HepG2 (cell line): ENCODE data around the gene ABHD6. TPM values are rescaled to one million over a fixed set of nuclear protein-coding genes. Genes with fewer than 3 reads are reported as not detected.

Source experiments
- CEBPB ChIP-seq: IDR thresholded peaks from 2 replicates; pipeline ENCODE4 v1.6.1; 2011; ENCODE audit warnings: low read depth, low read length, improper control_type of control experiment, borderline replicate concordance
- ELF1 ChIP-seq: sonication (generic); formaldehyde crosslinking; IDR thresholded peaks from 2 replicates; pipeline ENCODE4 v1.4.0; 2020; ENCODE audit warnings: missing genetic modification reagents
- FOXM1 ChIP-seq: sonication (generic); formaldehyde crosslinking; IDR thresholded peaks from 2 replicates; pipeline ENCODE4 v1.5.0; 2020; ENCODE audit warnings: missing genetic modification reagents
- GATAD2A ChIP-seq: IDR thresholded peaks from 2 replicates; pipeline ENCODE4 v1.6.1; 2016
- MTA1 ChIP-seq: sonication (generic); formaldehyde crosslinking; IDR thresholded peaks from 2 replicates; pipeline ENCODE4 v1.4.0; 2020; ENCODE audit warnings: missing genetic modification reagents, mild to moderate bottlenecking, borderline replicate concordance
- POLR2A ChIP-seq, 2 experiments: IDR thresholded peaks; 2 replicates each; pipeline ENCODE4 v1.6.1; 2011; ENCODE audit warnings: low read depth in 2 of 2, low read length in 2 of 2, mild to moderate bottlenecking in 1 of 2, moderate library complexity in 1 of 2; ENCODE audit not compliant: insufficient read depth in 1 of 2
- PRMT3 ChIP-seq: sonication (generic); formaldehyde crosslinking; IDR thresholded peaks from 2 replicates; pipeline ENCODE4 v1.8.1; 2022; ENCODE audit warnings: low read depth, mild to moderate bottlenecking, moderate library complexity, missing genetic modification reagents, borderline replicate concordance
- SYNCRIP ChIP-seq: fragments of 200-400 bp; formaldehyde crosslinking; IDR thresholded peaks from 2 replicates; pipeline ENCODE4 v1.6.1; 2018; ENCODE audit warnings: mild to moderate bottlenecking, low read depth, low read length; ENCODE audit not compliant: insufficient read depth
- ZNF337 ChIP-seq: sonication (generic); formaldehyde crosslinking; IDR thresholded peaks from 2 replicates; pipeline ENCODE4 v1.5.1; 2020; ENCODE audit warnings: missing genetic modification reagents, low read depth, mild to moderate bottlenecking, borderline replicate concordance
- ZNF552 ChIP-seq: sonication (generic); formaldehyde crosslinking; IDR thresholded peaks from 2 replicates; pipeline ENCODE4 v1.9.0; 2022; ENCODE audit warnings: missing genetic modification reagents, mild to moderate bottlenecking, borderline replicate concordance
- ZNF616 ChIP-seq: sonication (generic); formaldehyde crosslinking; IDR thresholded peaks from 2 replicates; pipeline ENCODE4 v1.5.0; 2020; ENCODE audit warnings: low read depth, mild to moderate bottlenecking, missing genetic modification reagents
- ZNF724P ChIP-seq: sonication (generic); formaldehyde crosslinking; IDR thresholded peaks from 2 replicates; pipeline ENCODE4 v1.8.0; 2022; ENCODE audit warnings: missing genetic modification reagents, borderline replicate concordance
- ZNF792 ChIP-seq: IDR thresholded peaks from 2 replicates; pipeline ENCODE4 v1.6.1; 2016
- polyA plus RNA-seq, 8 experiments: library from polyadenylated mRNA; depleted of rRNA in 3 of 8; stranded (reverse) in 7 of 8; unstranded in 1 of 8; fragments of >200 nt; fragmentation: Illumina TruSeq in 4 of 8; extraction: Trizol in 4 of 8; gene quantifications; 2 replicates each; pipeline versions ENCODE4 v1.2.1 to v1.2.3, GENCODE V29; 2011 to 2016; ENCODE audit warnings: low read depth in 4 of 8, missing spikeins in 1 of 8, mixed read lengths in 1 of 8; ENCODE audit not compliant: insufficient read depth in 1 of 8
- total RNA-seq, 5 experiments: library from RNA; depleted of rRNA; stranded (reverse); fragments of >200 nt; fragmentation: Illumina TruSeq; extraction: Trizol; gene quantifications; 2 replicates each; pipeline ENCODE4 v1.2.3, GENCODE V29; 2016; ENCODE audit warnings: low read depth in 1 of 5
- TF ChIP-seq, protein P1 (sequence below): sonication (generic); formaldehyde crosslinking; IDR thresholded peaks from 2 replicates; pipeline ENCODE4 v1.4.0; 2020; ENCODE audit warnings: mild to moderate bottlenecking, missing genetic modification reagents, borderline replicate concordance
- TF ChIP-seq, protein P2 (sequence below): IDR thresholded peaks from 2 replicates; pipeline ENCODE4 v1.6.1; 2016; ENCODE audit warnings: missing compliant biosample characterization, missing genetic modification reagents, borderline replicate concordance
- TF ChIP-seq, protein P3 (sequence below), 2 experiments: IDR thresholded peaks; 2 replicates each; pipeline ENCODE4 v1.6.1; 2011 to 2012; ENCODE audit warnings: low read length in 2 of 2, borderline replicate concordance in 1 of 2, low read depth in 1 of 2, mild to moderate bottlenecking in 1 of 2, moderate library complexity in 1 of 2
- TF ChIP-seq, protein P4 (sequence below): sonication (generic); formaldehyde crosslinking; IDR thresholded peaks from 2 replicates; pipeline ENCODE4 v1.5.0; 2020; ENCODE audit warnings: mild to moderate bottlenecking, missing genetic modification reagents

The ABHD6 gene
- total and polyA plus RNA-seq, 2 of the 13 experiments (the other 11 are each of a cell fraction or from before 2014, with no cell fraction given): 9.0 to 17.2 TPM

DNA sequence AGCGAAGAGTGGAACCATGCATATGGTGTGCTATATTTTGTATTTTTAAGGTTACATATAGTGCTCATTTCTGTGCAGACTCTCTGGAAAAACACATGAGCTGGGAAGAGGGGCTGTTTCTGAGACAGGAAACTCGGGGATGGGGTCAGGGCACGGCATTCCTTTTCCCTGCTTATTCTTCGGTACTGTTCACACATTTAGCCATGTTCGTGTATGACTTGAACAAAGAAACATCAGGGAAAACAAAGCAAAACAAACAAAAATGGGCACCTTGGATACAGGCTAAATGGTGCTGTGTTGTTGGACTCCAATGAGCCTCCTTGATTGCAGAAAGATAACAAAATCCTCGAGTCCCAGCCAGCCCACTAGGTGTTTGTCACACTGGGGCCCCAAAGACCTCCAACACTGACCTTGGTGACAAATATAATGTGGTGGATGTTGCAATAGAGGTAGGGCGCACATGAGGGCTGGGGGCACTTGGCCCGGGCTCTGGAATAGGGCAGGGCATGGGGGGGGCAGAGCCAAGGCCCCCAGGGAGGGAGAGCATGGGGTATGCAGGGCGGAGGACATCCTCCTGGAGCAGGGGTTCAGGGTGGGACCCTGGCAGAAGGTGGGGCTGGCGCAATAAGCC lies 46.1 kb upstream of the ABHD6 start (continued):
- TF ChIP-seq, protein P1, sequence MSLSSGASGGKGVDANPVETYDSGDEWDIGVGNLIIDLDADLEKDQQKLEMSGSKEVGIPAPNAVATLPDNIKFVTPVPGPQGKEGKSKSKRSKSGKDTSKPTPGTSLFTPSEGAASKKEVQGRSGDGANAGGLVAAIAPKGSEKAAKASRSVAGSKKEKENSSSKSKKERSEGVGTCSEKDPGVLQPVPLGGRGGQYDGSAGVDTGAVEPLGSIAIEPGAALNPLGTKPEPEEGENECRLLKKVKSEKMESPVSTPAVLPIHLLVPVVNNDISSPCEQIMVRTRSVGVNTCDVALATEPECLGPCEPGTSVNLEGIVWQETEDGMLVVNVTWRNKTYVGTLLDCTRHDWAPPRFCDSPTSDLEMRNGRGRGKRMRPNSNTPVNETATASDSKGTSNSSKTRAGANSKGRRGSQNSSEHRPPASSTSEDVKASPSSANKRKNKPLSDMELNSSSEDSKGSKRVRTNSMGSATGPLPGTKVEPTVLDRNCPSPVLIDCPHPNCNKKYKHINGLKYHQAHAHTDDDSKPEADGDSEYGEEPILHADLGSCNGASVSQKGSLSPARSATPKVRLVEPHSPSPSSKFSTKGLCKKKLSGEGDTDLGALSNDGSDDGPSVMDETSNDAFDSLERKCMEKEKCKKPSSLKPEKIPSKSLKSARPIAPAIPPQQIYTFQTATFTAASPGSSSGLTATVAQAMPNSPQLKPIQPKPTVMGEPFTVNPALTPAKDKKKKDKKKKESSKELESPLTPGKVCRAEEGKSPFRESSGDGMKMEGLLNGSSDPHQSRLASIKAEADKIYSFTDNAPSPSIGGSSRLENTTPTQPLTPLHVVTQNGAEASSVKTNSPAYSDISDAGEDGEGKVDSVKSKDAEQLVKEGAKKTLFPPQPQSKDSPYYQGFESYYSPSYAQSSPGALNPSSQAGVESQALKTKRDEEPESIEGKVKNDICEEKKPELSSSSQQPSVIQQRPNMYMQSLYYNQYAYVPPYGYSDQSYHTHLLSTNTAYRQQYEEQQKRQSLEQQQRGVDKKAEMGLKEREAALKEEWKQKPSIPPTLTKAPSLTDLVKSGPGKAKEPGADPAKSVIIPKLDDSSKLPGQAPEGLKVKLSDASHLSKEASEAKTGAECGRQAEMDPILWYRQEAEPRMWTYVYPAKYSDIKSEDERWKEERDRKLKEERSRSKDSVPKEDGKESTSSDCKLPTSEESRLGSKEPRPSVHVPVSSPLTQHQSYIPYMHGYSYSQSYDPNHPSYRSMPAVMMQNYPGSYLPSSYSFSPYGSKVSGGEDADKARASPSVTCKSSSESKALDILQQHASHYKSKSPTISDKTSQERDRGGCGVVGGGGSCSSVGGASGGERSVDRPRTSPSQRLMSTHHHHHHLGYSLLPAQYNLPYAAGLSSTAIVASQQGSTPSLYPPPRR (CRISPR knock-in tag): peak; percentile 79
- TF ChIP-seq ZNF724P (CRISPR knock-in tag): no peak
- no peak for TF ChIP-seq ZNF337 (CRISPR knock-in tag)
- TF ChIP-seq ZNF792 (CRISPR knock-in tag): no peak
- no peak for TF ChIP-seq ELF1 (CRISPR knock-in tag)
- TF ChIP-seq, protein P2, sequence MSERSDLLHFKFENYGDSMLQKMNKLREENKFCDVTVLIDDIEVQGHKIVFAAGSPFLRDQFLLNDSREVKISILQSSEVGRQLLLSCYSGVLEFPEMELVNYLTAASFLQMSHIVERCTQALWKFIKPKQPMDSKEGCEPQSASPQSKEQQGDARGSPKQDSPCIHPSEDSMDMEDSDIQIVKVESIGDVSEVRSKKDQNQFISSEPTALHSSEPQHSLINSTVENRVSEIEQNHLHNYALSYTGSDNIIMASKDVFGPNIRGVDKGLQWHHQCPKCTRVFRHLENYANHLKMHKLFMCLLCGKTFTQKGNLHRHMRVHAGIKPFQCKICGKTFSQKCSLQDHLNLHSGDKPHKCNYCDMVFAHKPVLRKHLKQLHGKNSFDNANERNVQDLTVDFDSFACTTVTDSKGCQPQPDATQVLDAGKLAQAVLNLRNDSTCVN: peak; percentile 42; the same call in 1 of the 2 replicates
- peak; percentile 91 for TF ChIP-seq CEBPB
- TF ChIP-seq GATAD2A: peak; percentile 89
- TF ChIP-seq, protein P3, sequence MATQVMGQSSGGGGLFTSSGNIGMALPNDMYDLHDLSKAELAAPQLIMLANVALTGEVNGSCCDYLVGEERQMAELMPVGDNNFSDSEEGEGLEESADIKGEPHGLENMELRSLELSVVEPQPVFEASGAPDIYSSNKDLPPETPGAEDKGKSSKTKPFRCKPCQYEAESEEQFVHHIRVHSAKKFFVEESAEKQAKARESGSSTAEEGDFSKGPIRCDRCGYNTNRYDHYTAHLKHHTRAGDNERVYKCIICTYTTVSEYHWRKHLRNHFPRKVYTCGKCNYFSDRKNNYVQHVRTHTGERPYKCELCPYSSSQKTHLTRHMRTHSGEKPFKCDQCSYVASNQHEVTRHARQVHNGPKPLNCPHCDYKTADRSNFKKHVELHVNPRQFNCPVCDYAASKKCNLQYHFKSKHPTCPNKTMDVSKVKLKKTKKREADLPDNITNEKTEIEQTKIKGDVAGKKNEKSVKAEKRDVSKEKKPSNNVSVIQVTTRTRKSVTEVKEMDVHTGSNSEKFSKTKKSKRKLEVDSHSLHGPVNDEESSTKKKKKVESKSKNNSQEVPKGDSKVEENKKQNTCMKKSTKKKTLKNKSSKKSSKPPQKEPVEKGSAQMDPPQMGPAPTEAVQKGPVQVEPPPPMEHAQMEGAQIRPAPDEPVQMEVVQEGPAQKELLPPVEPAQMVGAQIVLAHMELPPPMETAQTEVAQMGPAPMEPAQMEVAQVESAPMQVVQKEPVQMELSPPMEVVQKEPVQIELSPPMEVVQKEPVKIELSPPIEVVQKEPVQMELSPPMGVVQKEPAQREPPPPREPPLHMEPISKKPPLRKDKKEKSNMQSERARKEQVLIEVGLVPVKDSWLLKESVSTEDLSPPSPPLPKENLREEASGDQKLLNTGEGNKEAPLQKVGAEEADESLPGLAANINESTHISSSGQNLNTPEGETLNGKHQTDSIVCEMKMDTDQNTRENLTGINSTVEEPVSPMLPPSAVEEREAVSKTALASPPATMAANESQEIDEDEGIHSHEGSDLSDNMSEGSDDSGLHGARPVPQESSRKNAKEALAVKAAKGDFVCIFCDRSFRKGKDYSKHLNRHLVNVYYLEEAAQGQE (IDR thresholded peaks at IDR 0.05; ENCODE audit: borderline replicate concordance in 1 of 2, low read depth in 1 of 2, low read length in 2 of 2): no peak
- TF ChIP-seq ZNF616 (CRISPR knock-in tag): no peak
- TF ChIP-seq POLR2A (IDR thresholded peaks at IDR 0.05; ENCODE audit: insufficient read depth in 1 of 2, low read depth in 2 of 2, low read length in 2 of 2): no peak
- TF ChIP-seq, protein P4, sequence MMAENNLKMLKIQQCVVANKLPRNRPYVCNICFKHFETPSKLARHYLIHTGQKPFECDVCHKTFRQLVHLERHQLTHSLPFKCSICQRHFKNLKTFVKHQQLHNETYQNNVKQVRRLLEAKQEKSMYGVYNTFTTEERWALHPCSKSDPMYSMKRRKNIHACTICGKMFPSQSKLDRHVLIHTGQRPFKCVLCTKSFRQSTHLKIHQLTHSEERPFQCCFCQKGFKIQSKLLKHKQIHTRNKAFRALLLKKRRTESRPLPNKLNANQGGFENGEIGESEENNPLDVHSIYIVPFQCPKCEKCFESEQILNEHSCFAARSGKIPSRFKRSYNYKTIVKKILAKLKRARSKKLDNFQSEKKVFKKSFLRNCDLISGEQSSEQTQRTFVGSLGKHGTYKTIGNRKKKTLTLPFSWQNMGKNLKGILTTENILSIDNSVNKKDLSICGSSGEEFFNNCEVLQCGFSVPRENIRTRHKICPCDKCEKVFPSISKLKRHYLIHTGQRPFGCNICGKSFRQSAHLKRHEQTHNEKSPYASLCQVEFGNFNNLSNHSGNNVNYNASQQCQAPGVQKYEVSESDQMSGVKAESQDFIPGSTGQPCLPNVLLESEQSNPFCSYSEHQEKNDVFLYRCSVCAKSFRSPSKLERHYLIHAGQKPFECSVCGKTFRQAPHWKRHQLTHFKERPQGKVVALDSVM (CRISPR knock-in tag): peak; percentile 62; the same call in 1 of the 2 replicates
- TF ChIP-seq MTA1 (CRISPR knock-in tag): peak; percentile 91; the same call in 1 of the 2 replicates
- no peak for TF ChIP-seq ZNF552 (CRISPR knock-in tag)
- TF ChIP-seq SYNCRIP: no peak
- no peak for TF ChIP-seq FOXM1 (CRISPR knock-in tag)
- no peak for TF ChIP-seq PRMT3 (CRISPR knock-in tag)
